Prostate gland (tissue), 2 donors: ENCODE measurements around the gene BMP2K. TPM values are rescaled to one million over a fixed set of nuclear protein-coding genes. Genes with fewer than 3 reads are reported as not detected.

Experiments used
- DNase-seq: peaks from one replicate; pipeline ENCODE4 v3.0.0-alpha.2; 2019; ENCODE audit warnings: low spot score
- H3K27ac ChIP-seq, 2 donors: fragments of 200-600 bp; sonication (generic); 2 replicates each; pipeline ENCODE4 v1.5.1; 2017 to 2019
- H3K27me3 ChIP-seq: fragments of 200-600 bp; sonication (generic); replicated peaks from 2 replicates; pipeline ENCODE4 v1.5.1; 2019; ENCODE audit not compliant: insufficient read depth
- H3K36me3 ChIP-seq, 2 donors: fragments of 200-600 bp; sonication (generic); 1 replicate in 1 of 2; 2 replicates in 1 of 2; pipeline versions ENCODE4 v1.5.1 to v1.8.1; 2017 to 2019
- H3K4me1 ChIP-seq: fragments of 200-600 bp; sonication (generic); replicated peaks from 2 replicates; pipeline ENCODE4 v1.5.1; 2019
- H3K4me3 ChIP-seq, 2 donors: fragments of 200-600 bp; sonication (generic); 2 replicates each; pipeline ENCODE4 v1.5.1; 2017 to 2019
- H3K9me3 ChIP-seq: fragments of 200-600 bp; sonication (generic); 2 replicates; pipeline ENCODE4 v1.5.1; 2017
- POLR2A ChIP-seq: fragments of 450-650 bp; IDR thresholded peaks from one replicate; pipeline ENCODE4 v1.6.1; 2016; ENCODE audit warnings: antibody characterized with exemption, mild to moderate bottlenecking
- POLR2AphosphoS5 ChIP-seq: sonication (generic); formaldehyde crosslinking; IDR thresholded peaks from one replicate; pipeline ENCODE4 v1.6.1; 2017; ENCODE audit warnings: antibody characterized with exemption
- WGBS: methylation state at CpG from one replicate; pipeline ENCODE4 v1.1.5; 2018; 5-methylcytosine and 5-hydroxymethylcytosine counted together
- intact Hi-C: fragments of 100-400 bp; cut with DNase I; formaldehyde crosslinking; loops from one replicate; pipeline ENCODE4 v1.14.2; 2022
- total RNA-seq, 2 donors: library from RNA; depleted of rRNA; stranded (reverse); fragments of >200 nt; gene quantifications; one replicate each; pipeline ENCODE4 v1.1.0, GENCODE V29; 2016
- TF ChIP-seq, protein P1 (sequence below), 4 experiments: fragments of 200-600 bp in 2 of 4; fragments of 450-650 bp in 2 of 4; sonication (generic) in 2 of 4; IDR thresholded peaks; 1 replicate in 3 of 4; 2 replicates in 1 of 4; pipeline ENCODE4 v1.5.1; 2016 to 2019; ENCODE audit warnings: antibody characterized with exemption in 4 of 4, mild to moderate bottlenecking in 2 of 4, moderate library complexity in 2 of 4

Gene BMP2K
- total RNA-seq, 2 donors from 2014 or later, result 12.6 to 68.9 TPM

DNA sequence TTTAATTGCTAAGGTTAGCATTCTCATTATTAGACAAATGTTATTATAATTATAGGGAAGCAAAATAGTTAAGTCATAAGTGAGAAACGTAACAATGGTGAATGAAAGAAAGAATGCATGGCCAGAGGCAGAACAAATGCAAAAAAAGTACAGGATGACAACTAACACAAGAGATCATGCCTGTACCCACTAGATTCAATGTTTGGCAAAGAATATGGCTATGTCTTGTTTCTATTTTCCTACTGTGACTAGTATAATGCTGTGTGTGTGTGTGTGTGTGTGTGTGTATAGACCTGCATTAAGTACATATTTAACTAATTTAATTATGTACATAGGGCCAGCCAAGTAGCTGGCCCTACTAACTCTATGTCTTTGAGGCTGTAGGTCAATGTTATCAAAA lies 12.9 kb upstream of the BMP2K start:
- no peak for TF ChIP-seq POLR2A
- H3K27ac ChIP-seq, result no peak overlapping the region

DNA sequence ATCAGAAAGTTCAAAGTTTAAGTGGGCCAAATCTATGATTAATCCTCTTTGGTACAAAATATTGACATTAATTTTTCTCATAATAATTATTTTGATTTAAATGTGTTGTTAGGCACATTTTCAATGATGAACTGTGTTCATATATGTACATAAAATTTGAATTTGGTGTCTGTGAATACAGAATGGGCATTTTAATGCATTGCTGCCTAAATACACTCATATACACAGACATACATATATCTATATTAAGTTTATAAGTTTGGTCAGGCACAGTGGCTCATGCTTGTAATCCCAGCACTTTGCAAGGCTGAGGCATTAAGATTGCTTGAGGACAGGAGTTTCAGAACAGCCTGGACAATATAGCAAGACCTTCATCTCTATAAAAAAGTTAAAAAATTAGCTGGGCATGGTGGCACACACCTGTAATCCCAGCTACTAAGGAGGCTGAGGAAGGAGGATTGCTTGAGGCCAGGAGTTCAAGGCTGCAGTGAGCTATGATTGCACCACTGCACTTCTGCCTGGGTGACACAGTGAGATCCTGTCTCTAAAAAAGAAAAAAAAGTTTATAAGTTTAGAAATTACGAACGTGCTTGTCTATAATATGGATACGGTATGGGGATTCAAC lies 12.3 kb upstream of the BMP2K start:
- 74% methylated on average over 3 of the region's 3 CpGs for WGBS
- Histone ChIP-seq H3K9me3 (no peaks in the 10 kb centered on the region), H3K27me3 (no peaks in the 10 kb centered on the region), H3K27ac (no peak overlapping the region), H3K4me3 (no peak overlapping the region), H3K4me1 (no peaks in the 10 kb centered on the region), H3K36me3 (no peaks in the 10 kb centered on the region)
- DNase-seq, result no peak
- TF ChIP-seq, protein P1, sequence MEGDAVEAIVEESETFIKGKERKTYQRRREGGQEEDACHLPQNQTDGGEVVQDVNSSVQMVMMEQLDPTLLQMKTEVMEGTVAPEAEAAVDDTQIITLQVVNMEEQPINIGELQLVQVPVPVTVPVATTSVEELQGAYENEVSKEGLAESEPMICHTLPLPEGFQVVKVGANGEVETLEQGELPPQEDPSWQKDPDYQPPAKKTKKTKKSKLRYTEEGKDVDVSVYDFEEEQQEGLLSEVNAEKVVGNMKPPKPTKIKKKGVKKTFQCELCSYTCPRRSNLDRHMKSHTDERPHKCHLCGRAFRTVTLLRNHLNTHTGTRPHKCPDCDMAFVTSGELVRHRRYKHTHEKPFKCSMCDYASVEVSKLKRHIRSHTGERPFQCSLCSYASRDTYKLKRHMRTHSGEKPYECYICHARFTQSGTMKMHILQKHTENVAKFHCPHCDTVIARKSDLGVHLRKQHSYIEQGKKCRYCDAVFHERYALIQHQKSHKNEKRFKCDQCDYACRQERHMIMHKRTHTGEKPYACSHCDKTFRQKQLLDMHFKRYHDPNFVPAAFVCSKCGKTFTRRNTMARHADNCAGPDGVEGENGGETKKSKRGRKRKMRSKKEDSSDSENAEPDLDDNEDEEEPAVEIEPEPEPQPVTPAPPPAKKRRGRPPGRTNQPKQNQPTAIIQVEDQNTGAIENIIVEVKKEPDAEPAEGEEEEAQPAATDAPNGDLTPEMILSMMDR (IDR thresholded peaks at IDR 0.05), result no peak
- TF ChIP-seq POLR2AphosphoS5, result no peak
- no peak for TF ChIP-seq POLR2A
- intact Hi-C loops, result no loop called here

More for the DNA sequence above, 12.9 kb upstream of the BMP2K start:
- H3K36me3 ChIP-seq, result no peaks in the 10 kb centered on the region
- no peak overlapping the region for H3K4me3 ChIP-seq
- H3K4me1 ChIP-seq, result no peaks in the 10 kb centered on the region
- 50% methylated on average over 1 of the region's 1 CpG for WGBS
- DNase-seq, result peak; percentile 10
- intact Hi-C loops, result no loop called here
- H3K27me3 ChIP-seq, result no peaks in the 10 kb centered on the region
- H3K9me3 ChIP-seq, result no peaks in the 10 kb centered on the region

DNA sequence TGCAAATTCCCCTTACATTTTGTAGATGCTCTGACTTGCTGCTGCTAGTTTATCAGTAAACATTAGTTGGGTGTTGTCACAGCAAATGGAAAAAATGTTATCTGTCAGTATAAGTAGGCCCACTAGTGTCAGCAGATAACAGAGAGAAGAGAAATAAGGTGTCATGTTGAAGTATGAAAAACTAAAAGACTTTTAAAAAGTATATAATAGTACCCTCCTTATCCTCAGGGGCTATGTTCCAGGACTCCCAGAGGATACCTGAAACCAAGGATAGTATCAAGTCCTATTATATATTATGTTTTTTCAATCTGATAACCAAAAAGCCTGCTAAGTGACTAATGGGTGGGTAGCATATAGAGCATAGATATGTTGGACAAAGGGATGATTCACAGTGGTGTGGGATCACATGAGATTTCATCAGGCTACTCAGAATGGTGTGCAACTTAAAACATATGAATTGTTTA lies 11.6 kb upstream of the BMP2K start:
- Histone ChIP-seq H3K4me3 (no peak overlapping the region), H3K27me3 (no peaks in the 10 kb centered on the region), H3K9me3 (no peaks in the 10 kb centered on the region), H3K27ac (no peak overlapping the region), H3K4me1 (no peaks in the 10 kb centered on the region), H3K36me3 (no peaks in the 10 kb centered on the region)
- no peak for DNase-seq
- TF ChIP-seq POLR2AphosphoS5 (no peak), POLR2A (no peak)
- TF ChIP-seq, protein P1 (IDR thresholded peaks at IDR 0.05), result no peak
- intact Hi-C loops, result no loop called here

DNA sequence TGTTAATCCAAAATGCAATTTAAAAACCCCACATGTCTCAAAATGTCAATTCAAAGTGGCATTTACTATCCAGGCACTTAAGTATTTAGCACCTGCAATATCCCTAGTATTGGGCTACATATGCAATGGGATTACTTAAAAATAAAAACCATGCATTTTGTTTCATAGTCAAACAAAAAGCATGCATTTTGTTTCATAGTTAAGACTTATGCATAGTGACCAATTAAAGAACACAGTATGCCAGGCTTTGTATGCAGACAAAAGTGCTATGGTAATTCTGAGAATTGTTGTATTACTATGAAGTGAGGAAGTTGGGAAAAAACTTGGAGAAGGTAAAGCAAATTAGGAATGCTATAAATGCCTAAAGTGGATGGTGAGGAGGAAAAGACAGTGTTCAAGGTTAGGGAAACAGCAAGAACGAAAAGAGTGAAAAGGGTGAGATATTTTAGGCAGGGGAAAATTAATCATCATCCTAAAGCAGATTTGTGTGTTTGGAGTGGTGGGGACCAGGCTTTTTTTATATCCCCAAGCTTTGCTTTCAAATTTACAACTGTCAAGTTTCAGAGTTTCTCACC lies 10.6 kb upstream of the BMP2K start:
- H3K27me3 ChIP-seq, result no peaks in the 10 kb centered on the region
- no peak for DNase-seq
- no peaks in the 10 kb centered on the region for H3K36me3 ChIP-seq
- TF ChIP-seq, protein P1 (IDR thresholded peaks at IDR 0.05), result no peak
- TF ChIP-seq POLR2A, result no peak
- TF ChIP-seq POLR2AphosphoS5, result no peak
- H3K9me3 ChIP-seq, result no peaks in the 10 kb centered on the region
- H3K4me3 ChIP-seq, result no peak overlapping the region
- H3K4me1 ChIP-seq, result no peaks in the 10 kb centered on the region
- 57% methylated on average over 1 of the region's 1 CpG for WGBS
- no peak overlapping the region for H3K27ac ChIP-seq
- intact Hi-C loops, result no loop called here

DNA sequence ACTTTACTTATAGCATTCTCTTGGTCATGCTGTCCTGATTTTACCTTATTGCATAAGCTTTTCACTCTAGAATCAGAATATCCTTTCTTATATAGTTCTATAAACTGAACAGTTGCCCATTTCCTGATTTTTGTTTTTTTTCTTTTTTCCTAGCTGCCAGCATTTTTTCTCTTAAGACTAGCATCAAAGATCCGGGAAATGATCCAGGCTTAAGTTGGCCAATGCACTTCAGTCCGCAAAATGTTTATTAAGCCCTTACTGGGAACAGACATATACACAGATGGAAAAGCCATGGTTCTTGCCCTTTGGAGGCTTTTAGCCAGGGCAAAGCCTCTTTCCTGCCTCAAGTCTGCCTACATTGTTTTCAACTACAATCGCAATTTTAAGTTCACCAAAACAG lies 10.1 kb upstream of the BMP2K start:
- no peaks in the 10 kb centered on the region for H3K36me3 ChIP-seq
- H3K9me3 ChIP-seq, result no peaks in the 10 kb centered on the region
- no peak for DNase-seq
- no peak overlapping the region for H3K27ac ChIP-seq
- TF ChIP-seq POLR2AphosphoS5 (no peak), POLR2A (no peak)
- TF ChIP-seq, protein P1 (IDR thresholded peaks at IDR 0.05), result no peak
- no peaks in the 10 kb centered on the region for H3K27me3 ChIP-seq
- 33% methylated on average over 3 of the region's 3 CpGs for WGBS
- H3K4me1 ChIP-seq, result no peaks in the 10 kb centered on the region
- intact Hi-C loops, result no loop called here
- H3K4me3 ChIP-seq, result no peak overlapping the region
